ENCODE data around the gene ATRNL1.

- TF ChIP-seq YY1 (IDR thresholded peaks at IDR 0.05; ENCODE audit: insufficient read depth, insufficient read length) (no peak), ZNF274 (IDR thresholded peaks at IDR 0.05; ENCODE audit: low read depth, low read length) (no peak), SUZ12 (IDR thresholded peaks at IDR 0.05; ENCODE audit: extremely low read depth, insufficient read depth, insufficient read length) (no peak)
Observed at GRCh38 chr10:115974351-115974750, 881.2 kb downstream of the ATRNL1 start.

All from NT2/D1 (cell line).